Heart left ventricle (tissue), 13 donors: Measurements from ENCODE around the gene IGFBP1.

Experiments
- CTCF ChIP-seq, 12 donors: fragments of 200-600 bp; sonication (generic) in 4 of 12; IDR thresholded peaks; one replicate each; pipeline versions ENCODE4 v1.5.0 to v1.8.0; 2018 to 2022; ENCODE audit warnings: antibody characterized with exemption in 12 of 12, mild to moderate bottlenecking in 5 of 12
- POLR2A ChIP-seq, 2 donors: fragments of 450-650 bp; IDR thresholded peaks; one replicate each; pipeline ENCODE4 v1.6.1; 2017; ENCODE audit warnings: antibody characterized with exemption in 2 of 2, mild to moderate bottlenecking in 2 of 2, moderate library complexity in 2 of 2
- donor health status: ischemic (EF 13 %, LVEDD 7.1; RV severe dilation, severe dysfunction).
- donor health status: DM: no; HTN: yes; CAD: no.
- donor health status: DM: no; HTN: no; CAD: no.
- donor health status: ischemic (EF 25% LVEDD 6.9; RV normal size, moderate dysfunction).
- donor health status: ischemic (EF 25% LVEDD 5.7; RV mildly dilated, moderate dysfunction).
- donor health status: ischemic (EF 35%, LVEDD 5.7; RV mildly dilated, moderate dysfunction).
- donor health status: nonischemic (EF 11% LVEDD 7.7; RV severe dilation, severe dysfunction).
- donor health status: DM: yes; HTN: yes; CAD: no.
- donor health status: PGD.
- donor health status: ischemic (EF 29% LVEDD 5.4; RV normal size, mild dysfunction).
- donor health status: nonischemic (EF 23%, LVEDD 6.1; RV moderate dilation, normal function).

GRCh38 chr7:45915606-45916005 lies 27.3 kb downstream of the IGFBP1 start:
- TF ChIP-seq CTCF (IDR thresholded peaks at IDR 0.05) (no peak), POLR2A (IDR thresholded peaks at IDR 0.05) (no peak)
